HEK293 (cell line): ENCODE measurements around the gene CLDND1.

Experiments used
- CTCF ChIA-PET: fragments of 350-600 bp; formaldehyde crosslinking; extraction: SDS; loops from one replicate; lab custom pipeline; 2021; ENCODE audit warnings: antibody characterized with exemption; lab: Yijun Ruan, JAX
- POLR2A ChIA-PET: fragments of 300-600 bp; formaldehyde crosslinking; extraction: SDS; loops from one replicate; lab custom pipeline; 2020; ENCODE audit warnings: antibody characterized with exemption, inconsistent platforms; lab: Yijun Ruan, JAX
- H3K27ac ChIP-seq: fragments of 200-500 bp; sonication (Bioruptor generic); 2 replicates; pipeline ENCODE4 v1.5.1; 2014; ENCODE audit warnings: low read depth, low read length, control low read depth, inconsistent platforms; ENCODE audit errors: extremely low read depth
- H3K36me3 ChIP-seq, 2 experiments: fragments of 200-500 bp in 1 of 2; sonication (Bioruptor generic) in 1 of 2; 1 replicate in 1 of 2; 2 replicates in 1 of 2; pipeline ENCODE4 v1.5.1; 2014 to 2017; ENCODE audit warnings: inconsistent platforms in 2 of 2, low read length in 2 of 2; ENCODE audit not compliant: control insufficient read depth in 2 of 2, insufficient read depth in 1 of 2
- H3K4me1 ChIP-seq: fragments of 200-500 bp; sonication (Bioruptor generic); 2 replicates; pipeline ENCODE4 v1.5.1; 2014; ENCODE audit warnings: mild to moderate bottlenecking, low read length, inconsistent platforms; ENCODE audit not compliant: control insufficient read depth, insufficient read depth
- H3K4me3 ChIP-seq: 2 replicates; pipeline ENCODE4 v1.5.1; 2011; ENCODE audit warnings: low read depth, mild to moderate bottlenecking, control low read depth, low read length, moderate library complexity
- H3K9me3 ChIP-seq: fragments of 200-500 bp; sonication (Bioruptor generic); 2 replicates; pipeline ENCODE4 v1.5.1; 2014; ENCODE audit warnings: low read depth, low read length, inconsistent platforms; ENCODE audit not compliant: control insufficient read depth, insufficient read depth
- BCL11B ChIP-seq: fragments of 450-650 bp; formaldehyde crosslinking; IDR thresholded peaks from 2 replicates; pipeline ENCODE4 v1.5.1; 2016; ENCODE audit warnings: low read depth, missing biosample characterization, missing genetic modification characterization
- GLI4 ChIP-seq: fragments of 450-650 bp; formaldehyde crosslinking; IDR thresholded peaks from 2 replicates; pipeline ENCODE4 v1.5.1; 2016; ENCODE audit warnings: missing biosample characterization, missing genetic modification characterization
- MZF1 ChIP-seq: fragments of 450-650 bp; formaldehyde crosslinking; IDR thresholded peaks from 2 replicates; pipeline ENCODE4 v1.5.1; 2017; ENCODE audit warnings: missing biosample characterization, missing genetic modification characterization, borderline replicate concordance
- REPIN1 ChIP-seq: fragments of 450-650 bp; formaldehyde crosslinking; IDR thresholded peaks from 2 replicates; pipeline ENCODE4 v1.5.1; 2017; ENCODE audit warnings: missing biosample characterization, missing genetic modification characterization, low read depth
- SP7 ChIP-seq: fragments of 450-650 bp; formaldehyde crosslinking; IDR thresholded peaks from 2 replicates; pipeline ENCODE4 v1.5.1; 2016; ENCODE audit warnings: missing biosample characterization, missing genetic modification characterization
- ZBTB20 ChIP-seq: fragments of 450-650 bp; formaldehyde crosslinking; IDR thresholded peaks from 2 replicates; pipeline ENCODE4 v1.5.1; 2016; ENCODE audit warnings: missing biosample characterization, missing genetic modification characterization
- ZFP41 ChIP-seq: fragments of 450-650 bp; formaldehyde crosslinking; IDR thresholded peaks from 2 replicates; pipeline ENCODE4 v1.5.1; 2016; ENCODE audit warnings: missing biosample characterization, missing genetic modification characterization, borderline replicate concordance
- ZNF24 ChIP-seq: fragments of 450-650 bp; formaldehyde crosslinking; IDR thresholded peaks from 2 replicates; pipeline ENCODE4 v1.5.1; 2016; ENCODE audit warnings: missing biosample characterization, missing genetic modification characterization
- ZNF302 ChIP-seq: fragments of 450-650 bp; formaldehyde crosslinking; IDR thresholded peaks from 2 replicates; pipeline ENCODE4 v1.5.1; 2016; ENCODE audit warnings: missing biosample characterization, missing genetic modification characterization, low read depth
- ZNF521 ChIP-seq: fragments of 450-650 bp; formaldehyde crosslinking; IDR thresholded peaks from 2 replicates; pipeline ENCODE4 v1.5.1; 2017; ENCODE audit warnings: missing biosample characterization, mild to moderate bottlenecking, missing genetic modification characterization
- ZNF529 ChIP-seq: fragments of 450-650 bp; formaldehyde crosslinking; IDR thresholded peaks from 2 replicates; pipeline ENCODE4 v1.5.1; 2017; ENCODE audit warnings: missing genetic modification characterization, missing biosample characterization; ENCODE audit not compliant: insufficient replicate concordance
- ZNF544 ChIP-seq: fragments of 450-650 bp; formaldehyde crosslinking; IDR thresholded peaks from 2 replicates; pipeline ENCODE4 v1.5.0; 2017; ENCODE audit warnings: missing biosample characterization, missing genetic modification characterization
- ZNF549 ChIP-seq: fragments of 450-650 bp; IDR thresholded peaks from 2 replicates; pipeline ENCODE4 v1.5.1; 2018; ENCODE audit warnings: missing biosample characterization, missing genetic modification characterization, mild to moderate bottlenecking, inconsistent platforms, moderate library complexity
- ZSCAN30 ChIP-seq: fragments of 450-650 bp; IDR thresholded peaks from 2 replicates; pipeline ENCODE4 v1.5.1; 2018; ENCODE audit warnings: missing biosample characterization, mild to moderate bottlenecking, missing genetic modification characterization, moderate library complexity
- ZXDB ChIP-seq: fragments of 450-650 bp; formaldehyde crosslinking; IDR thresholded peaks from 2 replicates; pipeline ENCODE4 v1.5.1; 2016; ENCODE audit warnings: missing biosample characterization, missing genetic modification characterization
- TF ChIP-seq, protein P1 (sequence below): fragments of 450-650 bp; formaldehyde crosslinking; optimal IDR thresholded peaks from 2 replicates; pipeline ENCODE3; 2016; ENCODE audit warnings: missing biosample characterization, mild to moderate bottlenecking, missing genetic modification characterization
- TF ChIP-seq, protein P2 (sequence below): IDR thresholded peaks from 2 replicates; pipeline ENCODE4 v1.6.1; 2011; ENCODE audit warnings: mild to moderate bottlenecking, low read depth, low read length, borderline replicate concordance
- TF ChIP-seq, protein P3 (sequence below): fragments of 450-650 bp; formaldehyde crosslinking; IDR thresholded peaks from 2 replicates; pipeline ENCODE4 v1.5.1; 2016; ENCODE audit warnings: missing biosample characterization, missing genetic modification characterization
- TF ChIP-seq, protein P4 (sequence below): fragments of 450-650 bp; formaldehyde crosslinking; IDR thresholded peaks from 2 replicates; pipeline ENCODE4 v1.5.1; 2016; ENCODE audit warnings: missing biosample characterization, missing genetic modification characterization
- TF ChIP-seq, protein P5 (sequence below): fragments of 450-650 bp; formaldehyde crosslinking; conservative IDR thresholded peaks from 2 replicates; pipeline ENCODE4 v1.5.1; 2016; ENCODE audit warnings: low read depth, missing biosample characterization, missing genetic modification characterization
- TF ChIP-seq, protein P6 (sequence below): fragments of 450-650 bp; formaldehyde crosslinking; IDR thresholded peaks from 2 replicates; pipeline ENCODE4 v1.5.0; 2017; ENCODE audit warnings: missing biosample characterization, missing genetic modification characterization, borderline replicate concordance
- TF ChIP-seq, protein P7 (sequence below): fragments of 450-650 bp; formaldehyde crosslinking; IDR thresholded peaks from 2 replicates; pipeline ENCODE4 v1.5.1; 2016; ENCODE audit warnings: missing biosample characterization, missing genetic modification characterization

Gene CLDND1

DNA sequence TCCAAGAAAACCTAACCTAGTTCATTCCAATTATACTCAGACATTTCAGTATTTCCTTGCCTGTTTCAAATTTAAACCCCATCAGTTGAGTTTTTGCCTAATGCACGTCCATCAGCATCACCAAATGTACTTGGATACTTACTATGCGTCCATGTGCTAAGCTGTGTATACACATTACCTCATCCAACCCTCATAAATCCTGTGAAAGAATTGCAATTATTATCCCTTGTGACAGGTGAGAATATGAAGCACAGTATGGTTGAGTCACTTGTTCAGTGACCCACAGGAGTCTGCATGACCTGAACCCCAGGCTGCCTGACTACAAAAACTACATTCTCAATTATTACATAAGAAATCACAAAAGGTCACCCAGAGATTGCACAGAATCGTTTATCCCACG, 22.7 kb downstream of the CLDND1 start:
- Histone ChIP-seq H3K27ac (no peak overlapping the region), H3K36me3 (no peaks in the 10 kb centered on the region), H3K4me1 (no peaks in the 10 kb centered on the region), H3K4me3 (no peak overlapping the region), H3K9me3 (no peaks in the 10 kb centered on the region)
- CTCF ChIA-PET, result no interaction called here
- POLR2A ChIA-PET, result no interaction called here
- TF ChIP-seq GLI4 (tag by site-specific recombination) (no peak), ZNF549 (tag by site-specific recombination) (no peak), ZNF302 (tag by site-specific recombination) (no peak), ZNF24 (tag by site-specific recombination) (peak; percentile 93), REPIN1 (tag by site-specific recombination) (0 out of 2 replicates have a peak, but pooled peaks have one; percentile 47), ZNF529 (no peak), SP7 (tag by site-specific recombination) (peak; percentile 86), BCL11B (tag by site-specific recombination) (no peak), ZBTB20 (tag by site-specific recombination) (no peak), ZFP41 (tag by site-specific recombination) (no peak), ZNF544 (no peak), ZXDB (tag by site-specific recombination) (peak; percentile 26; the same call in 1 of the 2 replicates), MZF1 (tag by site-specific recombination) (peak; percentile 65; the same call in 1 of the 2 replicates), ZSCAN30 (tag by site-specific recombination) (peak; percentile 47; the same call in 1 of the 2 replicates), ZNF521 (no peak)
- TF ChIP-seq, protein P1, sequence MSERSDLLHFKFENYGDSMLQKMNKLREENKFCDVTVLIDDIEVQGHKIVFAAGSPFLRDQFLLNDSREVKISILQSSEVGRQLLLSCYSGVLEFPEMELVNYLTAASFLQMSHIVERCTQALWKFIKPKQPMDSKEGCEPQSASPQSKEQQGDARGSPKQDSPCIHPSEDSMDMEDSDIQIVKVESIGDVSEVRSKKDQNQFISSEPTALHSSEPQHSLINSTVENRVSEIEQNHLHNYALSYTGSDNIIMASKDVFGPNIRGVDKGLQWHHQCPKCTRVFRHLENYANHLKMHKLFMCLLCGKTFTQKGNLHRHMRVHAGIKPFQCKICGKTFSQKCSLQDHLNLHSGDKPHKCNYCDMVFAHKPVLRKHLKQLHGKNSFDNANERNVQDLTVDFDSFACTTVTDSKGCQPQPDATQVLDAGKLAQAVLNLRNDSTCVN, result no peak
- TF ChIP-seq, protein P2, sequence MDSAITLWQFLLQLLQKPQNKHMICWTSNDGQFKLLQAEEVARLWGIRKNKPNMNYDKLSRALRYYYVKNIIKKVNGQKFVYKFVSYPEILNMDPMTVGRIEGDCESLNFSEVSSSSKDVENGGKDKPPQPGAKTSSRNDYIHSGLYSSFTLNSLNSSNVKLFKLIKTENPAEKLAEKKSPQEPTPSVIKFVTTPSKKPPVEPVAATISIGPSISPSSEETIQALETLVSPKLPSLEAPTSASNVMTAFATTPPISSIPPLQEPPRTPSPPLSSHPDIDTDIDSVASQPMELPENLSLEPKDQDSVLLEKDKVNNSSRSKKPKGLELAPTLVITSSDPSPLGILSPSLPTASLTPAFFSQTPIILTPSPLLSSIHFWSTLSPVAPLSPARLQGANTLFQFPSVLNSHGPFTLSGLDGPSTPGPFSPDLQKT, result no peak
- TF ChIP-seq, protein P3, sequence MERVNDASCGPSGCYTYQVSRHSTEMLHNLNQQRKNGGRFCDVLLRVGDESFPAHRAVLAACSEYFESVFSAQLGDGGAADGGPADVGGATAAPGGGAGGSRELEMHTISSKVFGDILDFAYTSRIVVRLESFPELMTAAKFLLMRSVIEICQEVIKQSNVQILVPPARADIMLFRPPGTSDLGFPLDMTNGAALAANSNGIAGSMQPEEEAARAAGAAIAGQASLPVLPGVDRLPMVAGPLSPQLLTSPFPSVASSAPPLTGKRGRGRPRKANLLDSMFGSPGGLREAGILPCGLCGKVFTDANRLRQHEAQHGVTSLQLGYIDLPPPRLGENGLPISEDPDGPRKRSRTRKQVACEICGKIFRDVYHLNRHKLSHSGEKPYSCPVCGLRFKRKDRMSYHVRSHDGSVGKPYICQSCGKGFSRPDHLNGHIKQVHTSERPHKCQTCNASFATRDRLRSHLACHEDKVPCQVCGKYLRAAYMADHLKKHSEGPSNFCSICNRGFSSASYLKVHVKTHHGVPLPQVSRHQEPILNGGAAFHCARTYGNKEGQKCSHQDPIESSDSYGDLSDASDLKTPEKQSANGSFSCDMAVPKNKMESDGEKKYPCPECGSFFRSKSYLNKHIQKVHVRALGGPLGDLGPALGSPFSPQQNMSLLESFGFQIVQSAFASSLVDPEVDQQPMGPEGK (tag by site-specific recombination), result no peak
- TF ChIP-seq, protein P4, sequence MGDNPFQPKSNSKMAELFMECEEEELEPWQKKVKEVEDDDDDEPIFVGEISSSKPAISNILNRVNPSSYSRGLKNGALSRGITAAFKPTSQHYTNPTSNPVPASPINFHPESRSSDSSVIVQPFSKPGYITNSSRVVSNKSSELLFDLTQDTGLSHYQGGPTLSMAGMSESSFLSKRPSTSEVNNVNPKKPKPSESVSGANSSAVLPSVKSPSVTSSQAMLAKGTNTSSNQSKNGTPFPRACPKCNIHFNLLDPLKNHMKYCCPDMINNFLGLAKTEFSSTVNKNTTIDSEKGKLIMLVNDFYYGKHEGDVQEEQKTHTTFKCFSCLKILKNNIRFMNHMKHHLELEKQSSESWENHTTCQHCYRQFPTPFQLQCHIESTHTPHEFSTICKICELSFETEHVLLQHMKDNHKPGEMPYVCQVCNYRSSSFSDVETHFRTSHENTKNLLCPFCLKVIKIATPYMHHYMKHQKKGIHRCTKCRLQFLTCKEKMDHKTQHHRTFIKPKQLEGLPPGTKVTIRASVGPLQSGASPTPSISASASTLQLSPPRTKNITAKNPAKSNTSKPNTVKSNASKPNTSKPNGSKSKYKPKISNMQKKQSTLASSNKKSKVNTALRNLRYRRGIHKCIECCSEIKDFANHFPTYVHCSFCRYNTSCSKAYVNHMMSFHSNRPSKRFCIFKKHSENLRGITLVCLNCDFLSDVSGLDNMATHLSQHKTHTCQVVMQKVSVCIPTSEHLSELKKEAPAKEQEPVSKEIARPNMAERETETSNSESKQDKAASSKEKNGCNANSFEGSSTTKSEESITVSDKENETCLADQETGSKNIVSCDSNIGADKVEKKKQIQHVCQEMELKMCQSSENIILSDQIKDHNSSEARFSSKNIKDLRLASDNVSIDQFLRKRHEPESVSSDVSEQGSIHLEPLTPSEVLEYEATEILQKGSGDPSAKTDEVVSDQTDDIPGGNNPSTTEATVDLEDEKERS (tag by site-specific recombination), result no peak
- TF ChIP-seq, protein P5, sequence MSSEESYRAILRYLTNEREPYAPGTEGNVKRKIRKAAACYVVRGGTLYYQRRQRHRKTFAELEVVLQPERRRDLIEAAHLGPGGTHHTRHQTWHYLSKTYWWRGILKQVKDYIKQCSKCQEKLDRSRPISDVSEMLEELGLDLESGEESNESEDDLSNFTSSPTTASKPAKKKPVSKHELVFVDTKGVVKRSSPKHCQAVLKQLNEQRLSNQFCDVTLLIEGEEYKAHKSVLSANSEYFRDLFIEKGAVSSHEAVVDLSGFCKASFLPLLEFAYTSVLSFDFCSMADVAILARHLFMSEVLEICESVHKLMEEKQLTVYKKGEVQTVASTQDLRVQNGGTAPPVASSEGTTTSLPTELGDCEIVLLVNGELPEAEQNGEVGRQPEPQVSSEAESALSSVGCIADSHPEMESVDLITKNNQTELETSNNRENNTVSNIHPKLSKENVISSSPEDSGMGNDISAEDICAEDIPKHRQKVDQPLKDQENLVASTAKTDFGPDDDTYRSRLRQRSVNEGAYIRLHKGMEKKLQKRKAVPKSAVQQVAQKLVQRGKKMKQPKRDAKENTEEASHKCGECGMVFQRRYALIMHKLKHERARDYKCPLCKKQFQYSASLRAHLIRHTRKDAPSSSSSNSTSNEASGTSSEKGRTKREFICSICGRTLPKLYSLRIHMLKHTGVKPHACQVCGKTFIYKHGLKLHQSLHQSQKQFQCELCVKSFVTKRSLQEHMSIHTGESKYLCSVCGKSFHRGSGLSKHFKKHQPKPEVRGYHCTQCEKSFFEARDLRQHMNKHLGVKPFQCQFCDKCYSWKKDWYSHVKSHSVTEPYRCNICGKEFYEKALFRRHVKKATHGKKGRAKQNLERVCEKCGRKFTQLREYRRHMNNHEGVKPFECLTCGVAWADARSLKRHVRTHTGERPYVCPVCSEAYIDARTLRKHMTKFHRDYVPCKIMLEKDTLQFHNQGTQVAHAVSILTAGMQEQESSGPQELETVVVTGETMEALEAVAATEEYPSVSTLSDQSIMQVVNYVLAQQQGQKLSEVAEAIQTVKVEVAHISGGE (tag by site-specific recombination), result no peak
- TF ChIP-seq, protein P6, sequence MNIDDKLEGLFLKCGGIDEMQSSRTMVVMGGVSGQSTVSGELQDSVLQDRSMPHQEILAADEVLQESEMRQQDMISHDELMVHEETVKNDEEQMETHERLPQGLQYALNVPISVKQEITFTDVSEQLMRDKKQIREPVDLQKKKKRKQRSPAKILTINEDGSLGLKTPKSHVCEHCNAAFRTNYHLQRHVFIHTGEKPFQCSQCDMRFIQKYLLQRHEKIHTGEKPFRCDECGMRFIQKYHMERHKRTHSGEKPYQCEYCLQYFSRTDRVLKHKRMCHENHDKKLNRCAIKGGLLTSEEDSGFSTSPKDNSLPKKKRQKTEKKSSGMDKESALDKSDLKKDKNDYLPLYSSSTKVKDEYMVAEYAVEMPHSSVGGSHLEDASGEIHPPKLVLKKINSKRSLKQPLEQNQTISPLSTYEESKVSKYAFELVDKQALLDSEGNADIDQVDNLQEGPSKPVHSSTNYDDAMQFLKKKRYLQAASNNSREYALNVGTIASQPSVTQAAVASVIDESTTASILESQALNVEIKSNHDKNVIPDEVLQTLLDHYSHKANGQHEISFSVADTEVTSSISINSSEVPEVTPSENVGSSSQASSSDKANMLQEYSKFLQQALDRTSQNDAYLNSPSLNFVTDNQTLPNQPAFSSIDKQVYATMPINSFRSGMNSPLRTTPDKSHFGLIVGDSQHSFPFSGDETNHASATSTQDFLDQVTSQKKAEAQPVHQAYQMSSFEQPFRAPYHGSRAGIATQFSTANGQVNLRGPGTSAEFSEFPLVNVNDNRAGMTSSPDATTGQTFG (tag by site-specific recombination), result no peak
- TF ChIP-seq, protein P7, sequence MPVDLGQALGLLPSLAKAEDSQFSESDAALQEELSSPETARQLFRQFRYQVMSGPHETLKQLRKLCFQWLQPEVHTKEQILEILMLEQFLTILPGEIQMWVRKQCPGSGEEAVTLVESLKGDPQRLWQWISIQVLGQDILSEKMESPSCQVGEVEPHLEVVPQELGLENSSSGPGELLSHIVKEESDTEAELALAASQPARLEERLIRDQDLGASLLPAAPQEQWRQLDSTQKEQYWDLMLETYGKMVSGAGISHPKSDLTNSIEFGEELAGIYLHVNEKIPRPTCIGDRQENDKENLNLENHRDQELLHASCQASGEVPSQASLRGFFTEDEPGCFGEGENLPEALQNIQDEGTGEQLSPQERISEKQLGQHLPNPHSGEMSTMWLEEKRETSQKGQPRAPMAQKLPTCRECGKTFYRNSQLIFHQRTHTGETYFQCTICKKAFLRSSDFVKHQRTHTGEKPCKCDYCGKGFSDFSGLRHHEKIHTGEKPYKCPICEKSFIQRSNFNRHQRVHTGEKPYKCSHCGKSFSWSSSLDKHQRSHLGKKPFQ (tag by site-specific recombination), result peak; percentile 66; the same call in 1 of the 2 replicates
